Measurements from ENCODE around the gene NDFIP2. TPM values are rescaled to one million over a fixed set of nuclear protein-coding genes. Genes with fewer than 3 reads are reported as not detected.

The NDFIP2 gene
- total and polyA plus RNA-seq, 3 donors from 2014 or later: 25.3 to 56.1 (median 33.8) TPM

GRCh38 chr13:79589603-79590393 lies 108.8 kb downstream of the NDFIP2 start:
- no peak overlapping the region for H3K4me3 ChIP-seq
- peak; percentile 21 for DNase-seq
- H3K9me3 ChIP-seq: no peaks in the 10 kb centered on the region
- peaks cover 7% of the 10 kb centered on the region for H3K4me1 ChIP-seq
- no peaks in the 10 kb centered on the region for H3K27me3 ChIP-seq
- peak overlapping the region in 1 of 2 donors; percentile 33 for H3K27ac ChIP-seq
- TF ChIP-seq POLR2A (IDR thresholded peaks at IDR 0.05): no peak
- TF ChIP-seq, protein P1, sequence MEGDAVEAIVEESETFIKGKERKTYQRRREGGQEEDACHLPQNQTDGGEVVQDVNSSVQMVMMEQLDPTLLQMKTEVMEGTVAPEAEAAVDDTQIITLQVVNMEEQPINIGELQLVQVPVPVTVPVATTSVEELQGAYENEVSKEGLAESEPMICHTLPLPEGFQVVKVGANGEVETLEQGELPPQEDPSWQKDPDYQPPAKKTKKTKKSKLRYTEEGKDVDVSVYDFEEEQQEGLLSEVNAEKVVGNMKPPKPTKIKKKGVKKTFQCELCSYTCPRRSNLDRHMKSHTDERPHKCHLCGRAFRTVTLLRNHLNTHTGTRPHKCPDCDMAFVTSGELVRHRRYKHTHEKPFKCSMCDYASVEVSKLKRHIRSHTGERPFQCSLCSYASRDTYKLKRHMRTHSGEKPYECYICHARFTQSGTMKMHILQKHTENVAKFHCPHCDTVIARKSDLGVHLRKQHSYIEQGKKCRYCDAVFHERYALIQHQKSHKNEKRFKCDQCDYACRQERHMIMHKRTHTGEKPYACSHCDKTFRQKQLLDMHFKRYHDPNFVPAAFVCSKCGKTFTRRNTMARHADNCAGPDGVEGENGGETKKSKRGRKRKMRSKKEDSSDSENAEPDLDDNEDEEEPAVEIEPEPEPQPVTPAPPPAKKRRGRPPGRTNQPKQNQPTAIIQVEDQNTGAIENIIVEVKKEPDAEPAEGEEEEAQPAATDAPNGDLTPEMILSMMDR (IDR thresholded peaks at IDR 0.05): no peak
- intact Hi-C loops (cut with DNase I; ENCODE audit: low total_unique reads): no loop called here
- no peaks in the 10 kb centered on the region for H3K36me3 ChIP-seq (ENCODE audit: low read depth, missing control alignments)
- WGBS, 2 donors: 37 to 39% methylated on average over 7 of the region's 7 CpGs

DNA sequence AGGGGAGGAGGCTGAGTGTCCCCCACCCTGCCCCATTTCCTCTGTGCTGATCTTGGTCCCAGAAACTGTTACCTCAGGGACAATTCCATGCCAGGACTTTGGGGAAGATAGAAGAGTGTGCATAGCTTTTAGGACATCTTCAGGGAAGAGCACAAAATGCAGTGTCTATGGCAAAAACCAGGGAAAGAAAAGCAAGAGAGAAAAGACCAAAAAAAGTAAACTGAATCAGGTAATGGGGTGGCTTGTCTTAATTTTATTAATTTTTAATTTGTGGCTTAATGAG lies 109.4 kb downstream of the NDFIP2 start:
- intact Hi-C loops (cut with DNase I; ENCODE audit: low total_unique reads): no loop called here
- H3K36me3 ChIP-seq (ENCODE audit: low read depth, missing control alignments): no peaks in the 10 kb centered on the region
- DNase-seq: no peak

GRCh38 chr13:79591493-79591892 lies 110.5 kb downstream of the NDFIP2 start:
- Histone ChIP-seq H3K27me3 (no peaks in the 10 kb centered on the region), H3K9me3 (no peaks in the 10 kb centered on the region), H3K36me3 (ENCODE audit: low read depth, missing control alignments) (no peaks in the 10 kb centered on the region), H3K27ac (no peak overlapping the region), H3K4me1 (peaks cover 7% of the 10 kb centered on the region), H3K4me3 (no peak overlapping the region)
- no peak for TF ChIP-seq POLR2A (IDR thresholded peaks at IDR 0.05)
- TF ChIP-seq, protein P1 (IDR thresholded peaks at IDR 0.05): no peak
- intact Hi-C loops (cut with DNase I; ENCODE audit: low total_unique reads): no loop called here
- no peak for DNase-seq

More for the DNA sequence above, 109.4 kb downstream of the NDFIP2 start:
- no peaks in the 10 kb centered on the region for H3K27me3 ChIP-seq
- H3K9me3 ChIP-seq: no peaks in the 10 kb centered on the region
- H3K4me1 ChIP-seq: peaks cover 7% of the 10 kb centered on the region
- TF ChIP-seq POLR2A (IDR thresholded peaks at IDR 0.05): no peak
- TF ChIP-seq, protein P1 (IDR thresholded peaks at IDR 0.05): no peak
- H3K27ac ChIP-seq: peak overlapping the region in 1 of 2 donors; percentile 33
- H3K4me3 ChIP-seq: no peak overlapping the region

GRCh38 chr13:79593121-79593520 lies 112.2 kb downstream of the NDFIP2 start:
- no peaks in the 10 kb centered on the region for H3K36me3 ChIP-seq (ENCODE audit: low read depth, missing control alignments)
- intact Hi-C loops (cut with DNase I; ENCODE audit: low total_unique reads): no loop called here
- H3K4me1 ChIP-seq: peaks cover 7% of the 10 kb centered on the region
- H3K27ac ChIP-seq: no peak overlapping the region
- WGBS, 2 donors: 83 to 94% methylated on average over 2 of the region's 2 CpGs
- DNase-seq: no peak
- H3K9me3 ChIP-seq: no peaks in the 10 kb centered on the region
- TF ChIP-seq POLR2A (IDR thresholded peaks at IDR 0.05): no peak
- TF ChIP-seq, protein P1 (IDR thresholded peaks at IDR 0.05): no peak
- H3K4me3 ChIP-seq: no peak overlapping the region
- no peaks in the 10 kb centered on the region for H3K27me3 ChIP-seq
